T-helper 1 cell treated with Interleukin-12 subunit alpha and Interleukin-12 subunit beta and Interleukin-4 antibody, amounts not matched to agents 30 μg/mL and 1 μg/mL, for 36 hours (primary cell): ENCODE data around the gene ING1.

Source experiments
- H3K27ac Mint-ChIP-seq: one replicate; pipeline ENCODE4 v1.8.0; 2021; ENCODE audit warnings: mild to moderate bottlenecking, mixed read lengths
- H3K27me3 Mint-ChIP-seq: one replicate; pipeline ENCODE4 v1.8.0; 2021; ENCODE audit warnings: low read depth, mixed read lengths
- H3K36me3 Mint-ChIP-seq: one replicate; pipeline ENCODE4 v1.8.0; 2021; ENCODE audit warnings: low read depth, mixed read lengths
- H3K4me1 Mint-ChIP-seq: one replicate; pipeline ENCODE4 v1.8.0; 2021; ENCODE audit warnings: low read depth, mixed read lengths
- H3K4me3 Mint-ChIP-seq: one replicate; pipeline ENCODE4 v1.8.0; 2021; ENCODE audit warnings: mild to moderate bottlenecking, moderate library complexity, mixed read lengths
- H3K9me3 Mint-ChIP-seq: one replicate; pipeline ENCODE4 v1.8.0; 2021; ENCODE audit warnings: mixed read lengths

The ING1 gene

DNA sequence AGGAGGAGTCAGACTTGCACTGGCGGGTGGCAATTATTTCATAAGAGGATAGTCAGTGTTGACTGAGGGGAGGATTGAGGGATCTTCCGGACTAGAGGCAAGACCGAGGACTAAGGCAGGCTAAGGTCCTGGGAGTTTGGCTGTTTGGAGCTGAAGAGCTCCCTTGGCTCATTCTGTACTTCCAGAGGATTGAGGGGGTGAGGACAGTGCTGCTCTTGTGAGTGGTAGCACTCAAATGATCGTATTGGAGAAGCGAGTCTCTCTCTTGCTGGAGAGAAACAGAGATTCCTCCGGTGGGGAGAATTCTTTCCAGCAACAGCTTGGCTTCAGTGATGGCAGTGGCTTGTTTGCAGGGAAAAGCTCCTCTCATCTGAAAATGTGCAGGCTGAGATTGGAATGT lies 47.1 kb downstream of the ING1 start:
- Mint-ChIP-seq H3K27ac (no peak overlapping the region), H3K4me3 (no peak overlapping the region), H3K36me3 (no peaks in the 10 kb centered on the region), H3K9me3 (no peaks in the 10 kb centered on the region), H3K27me3 (peaks cover 14% of the 10 kb centered on the region), H3K4me1 (no peaks in the 10 kb centered on the region)

DNA sequence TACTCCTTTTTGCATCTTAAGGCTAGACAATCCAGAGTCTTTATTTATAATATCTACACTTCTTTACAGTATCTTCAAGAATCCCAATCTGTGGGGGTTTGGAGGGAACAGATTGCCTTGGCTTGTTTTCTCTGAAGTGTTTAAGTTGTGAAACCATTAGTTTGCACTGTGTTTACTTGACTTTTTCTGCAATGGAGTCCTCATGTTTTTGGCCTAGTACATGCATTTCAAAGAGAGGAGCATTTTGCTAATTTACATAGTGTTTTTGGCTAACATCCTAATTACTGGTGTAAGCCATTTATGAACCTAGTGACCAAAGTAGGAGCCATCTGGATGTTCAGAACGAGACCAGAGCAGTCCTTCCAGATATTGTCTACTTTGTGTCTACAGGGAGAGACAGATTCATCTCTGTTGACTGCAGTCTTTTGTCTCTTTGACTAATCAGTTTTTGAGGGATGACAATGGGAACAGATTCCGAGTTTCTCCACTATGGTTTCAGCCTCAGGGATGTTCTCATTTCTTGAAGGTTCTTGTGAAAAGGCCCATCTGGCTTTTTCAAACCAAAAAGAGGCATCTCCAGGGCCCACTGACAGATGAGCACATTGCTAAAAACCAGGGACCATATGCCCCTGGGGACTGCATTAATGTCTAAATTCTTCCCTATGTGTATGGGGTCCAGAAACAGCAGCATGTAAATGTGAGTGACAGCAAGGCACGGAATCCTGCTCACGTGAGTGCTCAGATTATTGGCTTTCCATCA lies 53.4 kb downstream of the ING1 start:
- no peak overlapping the region for H3K27ac Mint-ChIP-seq
- H3K36me3 Mint-ChIP-seq, result no peaks in the 10 kb centered on the region
- H3K9me3 Mint-ChIP-seq, result no peaks in the 10 kb centered on the region
- no peaks in the 10 kb centered on the region for H3K4me1 Mint-ChIP-seq
- H3K27me3 Mint-ChIP-seq, result peaks cover 21% of the 10 kb centered on the region
- no peak overlapping the region for H3K4me3 Mint-ChIP-seq

DNA sequence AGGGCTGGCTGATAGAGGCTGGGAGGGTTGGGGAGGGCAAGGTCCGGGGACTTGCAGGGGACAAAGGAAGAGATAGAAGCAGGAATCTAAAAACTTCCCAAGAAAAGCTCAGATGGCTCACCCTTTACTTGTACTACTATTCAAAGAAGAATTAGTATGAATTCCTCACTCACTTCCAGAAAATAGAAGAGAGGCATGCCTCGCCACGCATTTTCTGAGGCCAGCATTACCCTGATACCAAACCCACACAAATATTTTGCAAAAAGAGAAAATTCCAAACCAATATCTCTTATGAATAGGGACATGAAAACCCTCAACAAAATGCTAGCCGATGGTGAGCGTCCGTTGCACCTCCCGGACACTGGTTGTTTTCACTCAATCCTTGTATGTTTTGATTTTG lies 54.0 kb downstream of the ING1 start:
- no peak overlapping the region for H3K4me3 Mint-ChIP-seq
- H3K4me1 Mint-ChIP-seq, result no peaks in the 10 kb centered on the region

DNA sequence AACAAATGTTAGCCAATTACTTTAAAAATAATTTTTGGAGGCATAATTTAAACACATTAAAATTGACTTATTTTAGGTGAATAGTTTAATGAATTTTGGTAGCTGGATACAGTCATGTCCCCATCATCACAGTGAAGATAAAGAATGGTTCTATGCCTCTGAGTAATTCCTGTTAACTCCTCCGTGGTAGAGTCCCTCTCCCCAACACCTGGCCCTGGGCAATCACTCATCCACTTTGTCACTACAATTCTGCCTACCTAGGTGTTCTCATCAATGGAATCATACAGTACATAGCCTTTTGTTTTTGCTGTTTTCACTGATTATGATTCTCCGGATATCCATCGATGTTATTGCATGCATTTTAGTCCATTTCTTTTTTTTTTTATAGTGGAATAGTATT lies 55.6 kb downstream of the ING1 start:
- Mint-ChIP-seq H3K27ac (no peak overlapping the region), H3K4me3 (no peak overlapping the region), H3K36me3 (no peaks in the 10 kb centered on the region), H3K4me1 (no peaks in the 10 kb centered on the region), H3K9me3 (no peaks in the 10 kb centered on the region), H3K27me3 (peaks cover 27% of the 10 kb centered on the region)

More for the DNA sequence above, 54.0 kb downstream of the ING1 start:
- Mint-ChIP-seq H3K27me3 (peaks cover 21% of the 10 kb centered on the region), H3K9me3 (no peaks in the 10 kb centered on the region), H3K36me3 (no peaks in the 10 kb centered on the region), H3K27ac (no peak overlapping the region)

DNA sequence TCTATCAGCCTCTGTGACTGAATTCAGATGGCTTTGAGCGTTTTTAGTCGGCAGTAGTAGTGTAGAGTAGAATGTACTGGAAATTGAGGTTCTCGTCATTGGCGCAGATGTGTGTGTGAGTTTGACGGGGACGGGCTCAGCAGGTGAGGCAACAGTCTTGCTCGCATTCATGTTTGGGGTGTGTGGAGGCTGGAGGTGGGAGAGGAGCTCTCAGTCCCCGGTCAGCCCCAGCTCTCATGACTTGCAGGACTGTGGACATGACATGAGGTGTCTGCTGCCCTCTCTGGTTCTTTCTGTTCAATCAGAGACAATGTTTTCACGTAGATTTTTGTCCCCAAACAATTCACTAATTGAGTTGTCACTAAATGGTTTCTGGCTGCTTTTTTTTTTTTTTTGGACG lies 57.2 kb downstream of the ING1 start:
- peaks cover 33% of the 10 kb centered on the region for H3K27me3 Mint-ChIP-seq

DNA sequence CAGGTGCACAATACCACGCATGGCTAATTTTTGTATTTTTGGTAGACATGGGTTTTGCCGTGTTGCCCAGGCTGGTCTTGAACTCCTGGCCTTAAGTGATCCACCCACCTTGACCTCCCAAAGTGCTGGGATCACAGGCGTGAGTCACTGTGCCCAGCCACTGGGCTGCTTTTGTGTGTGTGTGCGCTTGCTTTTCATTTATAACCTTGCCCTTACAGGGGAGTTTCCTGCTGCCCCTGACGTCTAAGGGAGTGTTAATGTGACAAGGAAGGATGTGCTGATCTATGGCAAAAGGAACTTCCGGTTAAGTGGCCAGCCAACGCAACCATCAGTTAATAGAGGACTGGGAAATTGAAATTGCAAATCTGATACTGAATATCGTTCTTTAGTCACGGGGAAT lies 57.7 kb downstream of the ING1 start:
- no peaks in the 10 kb centered on the region for H3K9me3 Mint-ChIP-seq
- H3K36me3 Mint-ChIP-seq, result no peaks in the 10 kb centered on the region
- no peaks in the 10 kb centered on the region for H3K4me1 Mint-ChIP-seq
- H3K4me3 Mint-ChIP-seq, result no peak overlapping the region
- H3K27ac Mint-ChIP-seq, result no peak overlapping the region
- H3K27me3 Mint-ChIP-seq, result peaks cover 31% of the 10 kb centered on the region

More for the DNA sequence above, 57.2 kb downstream of the ING1 start:
- Mint-ChIP-seq H3K9me3 (no peaks in the 10 kb centered on the region), H3K36me3 (no peaks in the 10 kb centered on the region), H3K27ac (no peak overlapping the region), H3K4me1 (no peaks in the 10 kb centered on the region), H3K4me3 (no peak overlapping the region)

DNA sequence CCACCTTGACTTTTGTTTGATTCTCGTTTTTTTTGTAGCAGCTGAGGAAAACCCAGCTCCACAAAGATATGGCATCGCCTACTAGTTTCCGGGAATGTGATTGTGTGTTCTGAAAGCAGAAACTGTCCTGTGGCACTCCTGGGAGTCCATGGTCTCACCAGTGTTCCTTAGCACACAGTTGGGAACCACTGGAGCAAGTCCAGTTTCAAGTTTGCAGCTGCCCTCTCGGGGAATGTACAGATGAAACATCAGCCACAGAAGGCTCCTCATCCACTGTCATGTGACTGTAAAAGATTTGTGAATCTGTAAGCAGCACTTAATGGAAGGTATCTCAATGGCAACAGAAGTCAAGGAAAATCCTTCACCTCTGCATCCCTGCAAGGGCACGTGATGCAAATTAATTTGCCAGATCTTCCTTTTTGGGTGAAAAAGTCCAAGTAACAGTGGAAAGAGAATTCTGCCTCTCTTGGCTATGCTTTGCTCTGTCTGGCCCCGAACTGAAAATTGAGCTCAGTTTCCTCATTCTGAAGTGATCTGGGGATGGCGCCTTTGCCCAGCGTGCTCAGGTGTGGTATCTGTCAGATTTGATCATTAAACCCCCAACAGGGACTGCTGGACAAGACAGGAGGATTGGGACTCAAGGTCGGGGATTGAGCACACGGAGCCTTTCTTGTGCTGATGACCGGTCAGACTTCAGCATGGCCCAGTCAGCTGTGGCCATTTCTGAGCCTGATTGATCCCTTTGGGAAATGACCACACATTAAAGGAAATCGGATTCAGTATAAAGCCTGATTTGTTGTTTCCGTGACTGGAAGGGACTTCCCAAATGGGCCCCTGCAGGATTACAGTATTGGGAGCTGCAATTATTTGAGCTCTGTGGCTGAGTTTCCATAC lies 58.8 kb downstream of the ING1 start:
- Mint-ChIP-seq H3K4me3 (no peak overlapping the region), H3K9me3 (no peaks in the 10 kb centered on the region), H3K27ac (no peak overlapping the region), H3K36me3 (no peaks in the 10 kb centered on the region), H3K27me3 (peaks cover 33% of the 10 kb centered on the region), H3K4me1 (no peaks in the 10 kb centered on the region)
